Stimulated activated CD4-positive, alpha-beta T cell treated with anti-CD3 and anti-CD28 coated beads, Interleukin-12 subunit alpha, Interleukin-12 subunit beta, amount 100 ng/mL, for 48 hours (primary cell): ENCODE measurements around the gene ARHGAP9.
"Not testable (repeated sequence)": the region's sequence is repeated elsewhere in the genome, so short reads cannot be mapped to it uniquely, and the experiment has no call there.

ENCODE experiments used
- DNase-seq, 3 donors: peaks; one replicate each; pipeline ENCODE4 v3.0.0-alpha.2; 2020; ENCODE audit warnings: low read depth in 2 of 3, low spot score in 1 of 3

Gene ARHGAP9

GRCh38 chr12:57517718-57518117 lies 38.1 kb upstream of the ARHGAP9 start:
- DNase-seq, result not testable (repeated sequence)

GRCh38 chr12:57517187-57517586 lies 37.5 kb upstream of the ARHGAP9 start:
- DNase-seq, result no peak

GRCh38 chr12:57516617-57517153 lies 37.0 kb upstream of the ARHGAP9 start:
- DNase-seq, result no peak

- no peak for DNase-seq
Observed at GRCh38 chr12:57515934-57516541, 36.4 kb upstream of the ARHGAP9 start.

- DNase-seq, result no peak
Observed at GRCh38 chr12:57515408-57515933, 35.8 kb upstream of the ARHGAP9 start.

GRCh38 chr12:57514720-57515407 lies 35.2 kb upstream of the ARHGAP9 start:
- no peak for DNase-seq

GRCh38 chr12:57514246-57514645 lies 34.6 kb upstream of the ARHGAP9 start:
- not testable (repeated sequence) for DNase-seq

- not testable (repeated sequence) for DNase-seq
Observed at GRCh38 chr12:57513677-57514076, 34.0 kb upstream of the ARHGAP9 start.

GRCh38 chr12:57513266-57513665 lies 33.6 kb upstream of the ARHGAP9 start:
- DNase-seq, result no peak

GRCh38 chr12:57512665-57513064 lies 33.0 kb upstream of the ARHGAP9 start:
- DNase-seq, result no peak

GRCh38 chr12:57511588-57512325 lies 32.1 kb upstream of the ARHGAP9 start:
- DNase-seq, result no peak

- no peak for DNase-seq
Observed at GRCh38 chr12:57511161-57511560, 31.5 kb upstream of the ARHGAP9 start.

GRCh38 chr12:57507796-57508195 lies 28.1 kb upstream of the ARHGAP9 start:
- DNase-seq, result not testable (repeated sequence)

- not testable (repeated sequence) for DNase-seq
Observed at GRCh38 chr12:57506541-57506940, 26.9 kb upstream of the ARHGAP9 start.

GRCh38 chr12:57502311-57502969 lies 22.8 kb upstream of the ARHGAP9 start:
- DNase-seq, result not testable (repeated sequence)

- DNase-seq, result no peak
Observed at GRCh38 chr12:57500213-57500612, 20.5 kb upstream of the ARHGAP9 start.

GRCh38 chr12:57498571-57498970 lies 18.9 kb upstream of the ARHGAP9 start:
- DNase-seq, result no peak

- no peak for DNase-seq
Observed at GRCh38 chr12:57498132-57498502, 18.5 kb upstream of the ARHGAP9 start.

GRCh38 chr12:57497223-57498131 lies 17.8 kb upstream of the ARHGAP9 start:
- no peak for DNase-seq

- DNase-seq, result no peak
Observed at GRCh38 chr12:57496822-57497221, 17.2 kb upstream of the ARHGAP9 start.
